ENCODE results near the gene ASAH2. TPM values are rescaled to one million over a fixed set of nuclear protein-coding genes. Genes with fewer than 3 reads are reported as not detected.

ASAH2 gene
- total and polyA plus RNA-seq, 3 donors from 2014 or later, result 5.5 to 8.7 (median 5.6) TPM

- H3K27ac ChIP-seq, result no peak overlapping the region
- no peak for TF ChIP-seq CTCF (IDR thresholded peaks at IDR 0.05)
- TF ChIP-seq POLR2A (IDR thresholded peaks at IDR 0.05), result no peak
- intact Hi-C loops (cut with DNase I; ENCODE audit: low total_unique reads), result no loop called here
- no peaks in the 10 kb centered on the region for H3K27me3 ChIP-seq
- H3K9me3 ChIP-seq, result no peaks in the 10 kb centered on the region
- H3K4me1 ChIP-seq, result no peaks in the 10 kb centered on the region
- no peak overlapping the region for H3K4me3 ChIP-seq
- 69 to 72% methylated on average over 2 of the region's 2 CpGs for WGBS, 2 donors
- DNase-seq, result no peak
- no peaks in the 10 kb centered on the region for H3K36me3 ChIP-seq (ENCODE audit: low read depth, missing control alignments)
Measured at GRCh38 chr10:50260791-50261281, 9.5 kb upstream of the ASAH2 start.

- intact Hi-C loops (cut with DNase I; ENCODE audit: low total_unique reads), result no loop called here
- 48% methylated on average over 2 of the region's 2 CpGs for WGBS, 2 donors
Measured at GRCh38 chr10:50254479-50254878, 3.2 kb upstream of the ASAH2 start.

GRCh38 chr10:50250096-50250854, 1.0 kb downstream of the ASAH2 start:
- TF ChIP-seq CTCF (IDR thresholded peaks at IDR 0.05), result no peak
- TF ChIP-seq POLR2A (IDR thresholded peaks at IDR 0.05), result no peak
- DNase-seq, result no peak
- Histone ChIP-seq H3K36me3 (ENCODE audit: low read depth, missing control alignments) (no peaks in the 10 kb centered on the region), H3K4me1 (no peaks in the 10 kb centered on the region), H3K27me3 (no peaks in the 10 kb centered on the region), H3K9me3 (no peaks in the 10 kb centered on the region), H3K4me3 (no peak overlapping the region), H3K27ac (no peak overlapping the region)
- 71 to 75% methylated on average over 2 of the region's 2 CpGs for WGBS, 2 donors
- intact Hi-C loops (cut with DNase I; ENCODE audit: low total_unique reads), result no loop called here

More at GRCh38 chr10:50254479-50254878, 3.2 kb upstream of the ASAH2 start:
- Histone ChIP-seq H3K4me1 (no peaks in the 10 kb centered on the region), H3K36me3 (ENCODE audit: low read depth, missing control alignments) (no peaks in the 10 kb centered on the region), H3K27ac (no peak overlapping the region), H3K9me3 (no peaks in the 10 kb centered on the region), H3K4me3 (no peak overlapping the region), H3K27me3 (no peaks in the 10 kb centered on the region)
- TF ChIP-seq CTCF (IDR thresholded peaks at IDR 0.05) (no peak), POLR2A (IDR thresholded peaks at IDR 0.05) (no peak)
- no peak for DNase-seq

GRCh38 chr10:50248598-50248997, 2.7 kb downstream of the ASAH2 start:
- no peak for DNase-seq
- Histone ChIP-seq H3K27me3 (no peaks in the 10 kb centered on the region), H3K27ac (no peak overlapping the region), H3K36me3 (ENCODE audit: low read depth, missing control alignments) (no peaks in the 10 kb centered on the region), H3K4me1 (no peaks in the 10 kb centered on the region), H3K4me3 (no peak overlapping the region), H3K9me3 (no peaks in the 10 kb centered on the region)
- no peak for TF ChIP-seq POLR2A (IDR thresholded peaks at IDR 0.05)
- no peak for TF ChIP-seq CTCF (IDR thresholded peaks at IDR 0.05)
- intact Hi-C loops (cut with DNase I; ENCODE audit: low total_unique reads), result no loop called here
- WGBS, 2 donors, result 91 to 95% methylated on average over 5 of the region's 5 CpGs

- Histone ChIP-seq H3K27ac (no peak overlapping the region), H3K36me3 (ENCODE audit: low read depth, missing control alignments) (no peaks in the 10 kb centered on the region), H3K4me1 (no peaks in the 10 kb centered on the region), H3K9me3 (no peaks in the 10 kb centered on the region), H3K27me3 (no peaks in the 10 kb centered on the region), H3K4me3 (no peak overlapping the region)
- intact Hi-C loops (cut with DNase I; ENCODE audit: low total_unique reads), result no loop called here
- 32 to 50% methylated on average over 3 of the region's 3 CpGs for WGBS, 2 donors
- no peak for DNase-seq
- TF ChIP-seq POLR2A (IDR thresholded peaks at IDR 0.05) (no peak), CTCF (IDR thresholded peaks at IDR 0.05) (no peak)
Measured at GRCh38 chr10:50248062-50248461, 3.3 kb downstream of the ASAH2 start.
